Osteocyte (in vitro differentiated cells): Measurements from ENCODE around the gene DSTYK. TPM values are rescaled to one million over a fixed set of nuclear protein-coding genes. Genes with fewer than 3 reads are reported as not detected.

Experiments
- DNase-seq: peaks from one replicate; pipeline ENCODE4 v3.0.0; 2021; ENCODE audit warnings: mixed read lengths; ENCODE audit not compliant: unreplicated experiment; ENCODE audit errors: extremely low spot score
- H3K27ac Mint-ChIP-seq: one replicate; pipeline ENCODE4 v1.8.0; 2021; ENCODE audit warnings: mild to moderate bottlenecking, mixed read lengths; ENCODE audit not compliant: unreplicated experiment
- H3K27me3 Mint-ChIP-seq: one replicate; pipeline ENCODE4 v1.8.0; 2021; ENCODE audit warnings: mixed read lengths; ENCODE audit not compliant: unreplicated experiment
- H3K36me3 Mint-ChIP-seq: one replicate; pipeline ENCODE4 v1.8.0; 2021; ENCODE audit warnings: mixed read lengths; ENCODE audit not compliant: unreplicated experiment
- H3K4me1 Mint-ChIP-seq: one replicate; pipeline ENCODE4 v1.8.0; 2021; ENCODE audit warnings: mixed read lengths; ENCODE audit not compliant: unreplicated experiment
- H3K4me3 Mint-ChIP-seq: one replicate; pipeline ENCODE4 v1.8.0; 2021; ENCODE audit warnings: mild to moderate bottlenecking, moderate library complexity, mixed read lengths; ENCODE audit not compliant: unreplicated experiment
- H3K9me3 Mint-ChIP-seq: one replicate; pipeline ENCODE4 v1.8.0; 2021; ENCODE audit warnings: mixed read lengths; ENCODE audit not compliant: unreplicated experiment
- total RNA-seq: library from RNA; stranded (reverse); gene quantifications from 2 replicates; pipeline ENCODE4 v1.2.1, GENCODE V29; 2021
- TF ChIP-seq, protein P1 (sequence below): fragments of 200-600 bp; sonication (generic); IDR thresholded peaks from 2 replicates; pipeline ENCODE4 v1.5.0; 2021; ENCODE audit warnings: antibody characterized with exemption, mild to moderate bottlenecking, moderate library complexity

The DSTYK gene
- total RNA-seq, 1 donor from 2014 or later: 15.3 TPM

DNA sequence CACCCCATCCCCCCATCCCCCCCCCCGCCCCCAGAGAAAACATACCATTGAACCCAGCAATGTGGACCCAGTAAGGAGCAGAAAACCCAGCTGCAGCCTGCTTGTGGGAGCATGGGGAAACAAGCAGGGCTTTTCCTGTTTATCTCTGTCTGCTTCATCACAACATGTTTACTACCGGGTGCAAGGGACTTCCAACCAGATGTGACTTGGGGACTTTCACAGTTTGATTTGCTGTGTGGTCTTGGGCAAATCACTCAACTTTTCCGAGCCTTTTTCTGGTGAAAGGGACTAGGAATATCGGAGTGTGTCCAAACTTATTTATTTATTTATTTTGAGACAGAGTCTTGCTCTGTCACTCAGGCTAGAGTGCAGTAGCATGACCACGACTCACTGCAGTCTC, 19.5 kb upstream of the DSTYK start:
- Mint-ChIP-seq H3K9me3 (no peaks in the 10 kb centered on the region), H3K4me1 (peaks cover 27% of the 10 kb centered on the region), H3K4me3 (no peak overlapping the region), H3K27ac (no peak overlapping the region), H3K27me3 (peaks cover 11% of the 10 kb centered on the region), H3K36me3 (no peaks in the 10 kb centered on the region)
- DNase-seq: peak; percentile 30
- TF ChIP-seq, protein P1, sequence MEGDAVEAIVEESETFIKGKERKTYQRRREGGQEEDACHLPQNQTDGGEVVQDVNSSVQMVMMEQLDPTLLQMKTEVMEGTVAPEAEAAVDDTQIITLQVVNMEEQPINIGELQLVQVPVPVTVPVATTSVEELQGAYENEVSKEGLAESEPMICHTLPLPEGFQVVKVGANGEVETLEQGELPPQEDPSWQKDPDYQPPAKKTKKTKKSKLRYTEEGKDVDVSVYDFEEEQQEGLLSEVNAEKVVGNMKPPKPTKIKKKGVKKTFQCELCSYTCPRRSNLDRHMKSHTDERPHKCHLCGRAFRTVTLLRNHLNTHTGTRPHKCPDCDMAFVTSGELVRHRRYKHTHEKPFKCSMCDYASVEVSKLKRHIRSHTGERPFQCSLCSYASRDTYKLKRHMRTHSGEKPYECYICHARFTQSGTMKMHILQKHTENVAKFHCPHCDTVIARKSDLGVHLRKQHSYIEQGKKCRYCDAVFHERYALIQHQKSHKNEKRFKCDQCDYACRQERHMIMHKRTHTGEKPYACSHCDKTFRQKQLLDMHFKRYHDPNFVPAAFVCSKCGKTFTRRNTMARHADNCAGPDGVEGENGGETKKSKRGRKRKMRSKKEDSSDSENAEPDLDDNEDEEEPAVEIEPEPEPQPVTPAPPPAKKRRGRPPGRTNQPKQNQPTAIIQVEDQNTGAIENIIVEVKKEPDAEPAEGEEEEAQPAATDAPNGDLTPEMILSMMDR: no peak

DNA sequence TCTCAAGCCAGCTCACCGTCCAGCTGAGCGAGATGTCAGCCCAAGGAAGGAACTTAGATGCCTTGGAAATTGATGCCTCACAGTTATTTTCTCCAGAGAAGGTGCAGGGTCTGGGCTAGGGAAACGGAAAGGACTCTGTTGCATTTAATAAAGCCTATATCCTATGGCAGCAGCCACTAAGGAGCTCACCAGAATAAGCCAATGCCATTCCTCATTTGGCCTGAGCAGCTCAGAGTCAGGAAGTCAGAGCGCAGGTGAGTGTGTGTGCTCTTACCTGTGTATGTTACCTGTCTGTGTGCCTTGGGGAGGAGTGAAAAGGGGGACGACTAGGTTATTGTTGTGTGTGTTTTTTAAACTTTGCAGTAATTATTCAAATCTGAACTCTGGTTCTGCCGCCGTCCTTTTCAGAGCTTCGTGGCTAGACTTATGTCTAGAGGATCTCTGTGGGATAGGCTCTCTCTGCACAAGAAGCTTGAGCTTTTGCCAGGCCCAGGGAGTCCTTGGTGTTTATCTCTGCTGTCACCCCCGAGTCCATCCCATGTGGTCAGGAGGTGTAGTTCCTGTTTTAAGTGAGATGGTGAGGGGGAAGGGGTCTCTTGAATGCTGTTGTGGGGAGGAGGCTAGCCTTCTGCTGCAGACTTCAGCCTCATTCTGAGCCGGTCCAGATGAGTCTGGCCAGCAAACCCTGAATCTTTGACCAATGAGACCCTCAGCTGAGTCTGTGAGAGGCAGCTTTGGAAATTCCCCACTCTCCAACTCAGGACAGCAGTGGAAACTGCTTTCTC, 18.6 kb upstream of the DSTYK start:
- Mint-ChIP-seq H3K9me3 (no peaks in the 10 kb centered on the region), H3K36me3 (no peaks in the 10 kb centered on the region), H3K4me1 (peaks cover 27% of the 10 kb centered on the region), H3K27me3 (peaks cover 19% of the 10 kb centered on the region), H3K4me3 (peak overlapping the region; percentile 80), H3K27ac (no peak overlapping the region)
- peak; percentile 54 for DNase-seq
- TF ChIP-seq, protein P1: no peak

DNA sequence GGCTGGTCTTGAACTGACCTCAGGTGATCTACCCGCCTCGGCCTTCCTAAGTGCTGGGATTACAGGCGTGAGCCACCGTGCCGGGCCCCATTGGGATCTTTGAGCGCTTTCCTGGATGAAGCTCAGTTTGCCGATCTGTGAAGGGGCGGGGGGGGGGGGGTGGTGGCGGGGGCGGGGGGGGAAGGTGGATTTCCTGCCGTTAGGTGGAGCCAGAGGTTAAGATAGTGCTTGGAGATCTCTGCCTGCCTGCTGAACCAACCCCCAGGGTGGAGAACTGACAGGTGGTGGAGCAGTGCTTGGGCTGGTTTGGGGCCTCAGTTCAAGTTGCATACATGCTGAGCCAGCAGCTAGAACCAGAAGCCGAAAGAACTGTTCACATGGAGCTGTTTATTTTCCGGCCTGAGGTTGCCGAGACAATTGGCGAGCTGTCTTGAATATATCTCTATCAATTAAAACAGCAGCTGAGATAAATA, 17.9 kb upstream of the DSTYK start:
- Mint-ChIP-seq H3K9me3 (no peaks in the 10 kb centered on the region), H3K4me3 (peak overlapping the region; percentile 80), H3K27ac (no peak overlapping the region), H3K27me3 (peaks cover 24% of the 10 kb centered on the region), H3K4me1 (peaks cover 27% of the 10 kb centered on the region), H3K36me3 (no peaks in the 10 kb centered on the region)
- TF ChIP-seq, protein P1: peak; percentile 19
- peak; percentile 76 for DNase-seq

DNA sequence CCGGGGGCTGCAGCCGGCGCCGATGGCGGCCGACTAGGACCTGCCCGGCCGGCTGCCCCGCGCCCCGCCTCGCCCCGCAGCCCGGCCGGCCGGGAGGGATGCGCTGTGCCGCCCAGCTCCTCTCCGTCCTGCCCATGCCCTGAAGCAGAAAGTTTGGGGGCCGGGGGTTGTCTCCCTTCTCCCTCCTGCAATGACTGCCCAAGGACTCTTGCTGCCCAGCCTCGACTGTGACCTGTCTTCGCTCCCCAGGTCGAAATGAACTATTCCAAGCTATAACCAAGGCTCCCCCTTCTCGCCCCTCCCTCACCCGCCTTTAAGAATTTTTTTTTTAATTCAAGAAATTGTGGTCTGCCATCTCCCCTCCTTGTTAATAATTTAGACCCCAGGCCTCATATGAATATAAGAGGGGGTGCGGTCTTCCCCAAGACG, 16.6 kb upstream of the DSTYK start:
- no peak for DNase-seq
- Mint-ChIP-seq H3K9me3 (no peaks in the 10 kb centered on the region), H3K27ac (no peak overlapping the region)

DNA sequence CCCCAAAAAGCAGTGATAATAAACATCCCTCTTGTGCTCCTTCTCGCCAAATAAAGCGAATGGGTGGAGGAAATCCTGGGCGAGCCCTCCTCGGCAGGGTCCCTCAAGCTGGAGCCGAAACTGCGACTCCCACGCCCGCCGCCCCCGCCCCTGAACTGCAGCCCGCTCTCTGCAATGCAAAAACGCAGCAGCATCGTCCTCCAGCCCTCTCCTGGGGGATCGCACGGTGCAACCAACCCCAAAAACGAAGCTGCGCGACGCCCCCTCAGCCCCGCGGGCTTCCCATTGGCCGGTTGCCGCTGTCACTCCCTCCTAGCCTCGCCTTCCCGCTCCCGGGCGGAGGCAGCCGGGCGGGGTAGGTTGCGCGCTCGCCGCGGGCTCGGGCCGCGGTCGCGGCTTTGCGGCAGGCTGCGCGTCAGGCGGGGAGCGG, 16.1 kb upstream of the DSTYK start, which contains the start of gene TMCC2:
TSS of gene TMCC2 (plus strand) at position 363 of the 430 bp plus-strand sequence. CDS start 619 bp downstream, outside the sequence.
- DNase-seq: peak; percentile 94

More for the DNA sequence above, 16.6 kb upstream of the DSTYK start:
- H3K27me3 Mint-ChIP-seq: peaks cover 30% of the 10 kb centered on the region
- H3K36me3 Mint-ChIP-seq: no peaks in the 10 kb centered on the region
- peaks cover 27% of the 10 kb centered on the region for H3K4me1 Mint-ChIP-seq
- peak overlapping the region; percentile 80 for H3K4me3 Mint-ChIP-seq
- TF ChIP-seq, protein P1: no peak

More for the DNA sequence above, 16.1 kb upstream of the DSTYK start, which contains the start of gene TMCC2:
- H3K4me3 Mint-ChIP-seq: peak within 1 kb of the TSS; percentile 84
- peaks cover 27% of the 10 kb centered on the region for H3K4me1 Mint-ChIP-seq
- H3K27me3 Mint-ChIP-seq: peaks cover 32% of the 10 kb centered on the region
- H3K9me3 Mint-ChIP-seq: no peaks in the 10 kb centered on the region
- no peak within 1 kb of the TSS for H3K27ac Mint-ChIP-seq
- TF ChIP-seq, protein P1: no peak
- no peaks in the 10 kb centered on the region for H3K36me3 Mint-ChIP-seq
